Esophagus mucosa (tissue), 1 donor: ENCODE measurements around the gene C16orf90. TPM values are rescaled to one million over a fixed set of nuclear protein-coding genes. Genes with fewer than 3 reads are reported as not detected.
A peak's percentile ranks its signal among the peaks of the same experiment; 100 is the strongest.
"Not testable (repeated sequence)": the region's sequence is repeated elsewhere in the genome, so short reads cannot be mapped to it uniquely, and the experiment has no call there.

ENCODE experiments used
- ATAC-seq: fragments of 200-7000 bp; cut with Tn5 transposase; one replicate; pipeline ENCODE4 v1.9.1; 2020
- total RNA-seq: library from RNA; stranded (reverse); gene quantifications from one replicate; pipeline ENCODE4 v1.2.4, GENCODE V29; 2023
- donor health status: DM: yes; HTN: yes; CAD: no.

The C16orf90 gene
- total RNA-seq, 1 donor from 2014 or later = not detected

DNA sequence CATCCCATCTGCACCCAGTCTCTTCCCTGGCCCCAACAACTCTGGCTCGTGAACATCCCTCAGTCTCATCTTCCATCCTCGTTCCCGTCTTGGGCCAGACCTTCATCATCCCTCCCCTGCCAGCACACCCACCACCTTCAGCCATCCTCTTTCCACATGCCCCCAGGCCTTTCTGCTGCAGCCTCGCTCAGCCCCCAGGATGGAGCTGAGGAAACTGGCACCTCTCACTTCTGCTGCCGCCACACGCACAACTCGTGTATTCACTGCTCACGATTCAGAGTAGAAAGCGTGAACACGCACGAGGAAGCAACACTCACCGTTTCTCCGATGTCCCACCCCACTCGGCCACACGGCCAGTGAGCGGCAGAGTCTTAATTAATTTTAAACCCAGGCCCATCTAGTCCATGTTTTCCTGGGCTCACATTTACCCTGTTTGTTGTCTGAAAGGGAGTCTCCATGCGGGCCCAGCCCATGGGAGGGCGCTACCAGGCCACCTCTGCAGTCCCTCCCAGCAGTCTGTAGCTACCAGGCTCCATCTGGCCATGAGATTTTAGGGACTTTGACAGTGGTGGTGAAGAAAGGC is 12.5 kb downstream of the C16orf90 start:
- no peak for ATAC-seq

DNA sequence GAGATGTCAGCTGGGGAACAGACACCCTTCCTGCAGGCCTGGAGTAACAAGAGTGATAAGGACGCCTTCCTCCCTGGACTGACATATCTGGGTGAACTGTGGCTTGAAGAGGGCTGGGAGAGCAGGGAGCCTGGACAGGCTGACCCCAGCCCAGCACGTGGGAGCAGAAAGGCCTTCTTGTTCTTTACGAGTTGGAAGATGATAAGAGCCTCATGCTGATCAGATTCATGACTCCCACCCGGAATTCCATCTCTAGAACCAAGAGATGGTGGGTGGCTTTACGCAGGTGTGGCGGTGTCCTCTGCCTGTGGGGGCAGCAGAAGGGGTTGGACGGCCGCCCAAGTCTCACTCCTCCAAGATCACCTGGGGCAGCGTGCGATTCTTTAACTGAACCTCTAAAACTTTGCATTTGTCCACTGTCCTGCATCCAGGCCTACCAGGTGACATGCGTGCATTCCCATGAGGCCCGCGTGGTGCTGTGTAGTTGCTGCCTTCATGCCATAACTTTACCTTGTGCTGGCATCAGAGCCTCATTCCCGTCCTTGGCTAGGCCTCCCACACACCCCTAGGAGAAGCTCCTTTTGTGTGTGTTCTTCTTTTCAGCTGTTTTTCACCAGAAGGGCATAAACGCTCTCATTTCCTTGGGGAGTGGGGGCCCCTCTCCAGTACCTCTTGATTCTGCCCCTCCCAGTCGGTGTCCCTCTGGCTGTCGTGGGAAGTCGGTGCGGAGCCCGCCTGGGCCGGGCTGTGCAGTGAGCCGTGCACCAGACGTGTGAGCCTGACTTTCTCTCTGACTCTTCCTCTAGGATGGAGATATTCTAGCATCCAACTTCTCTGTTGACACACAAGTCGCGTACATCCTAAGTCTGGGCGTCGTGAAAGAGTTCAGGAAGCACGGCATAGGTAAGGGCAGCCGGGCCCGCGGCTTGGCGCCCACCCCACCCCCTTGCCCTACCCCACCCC is 13.3 kb downstream of the C16orf90 start:
- ATAC-seq = no peak

DNA sequence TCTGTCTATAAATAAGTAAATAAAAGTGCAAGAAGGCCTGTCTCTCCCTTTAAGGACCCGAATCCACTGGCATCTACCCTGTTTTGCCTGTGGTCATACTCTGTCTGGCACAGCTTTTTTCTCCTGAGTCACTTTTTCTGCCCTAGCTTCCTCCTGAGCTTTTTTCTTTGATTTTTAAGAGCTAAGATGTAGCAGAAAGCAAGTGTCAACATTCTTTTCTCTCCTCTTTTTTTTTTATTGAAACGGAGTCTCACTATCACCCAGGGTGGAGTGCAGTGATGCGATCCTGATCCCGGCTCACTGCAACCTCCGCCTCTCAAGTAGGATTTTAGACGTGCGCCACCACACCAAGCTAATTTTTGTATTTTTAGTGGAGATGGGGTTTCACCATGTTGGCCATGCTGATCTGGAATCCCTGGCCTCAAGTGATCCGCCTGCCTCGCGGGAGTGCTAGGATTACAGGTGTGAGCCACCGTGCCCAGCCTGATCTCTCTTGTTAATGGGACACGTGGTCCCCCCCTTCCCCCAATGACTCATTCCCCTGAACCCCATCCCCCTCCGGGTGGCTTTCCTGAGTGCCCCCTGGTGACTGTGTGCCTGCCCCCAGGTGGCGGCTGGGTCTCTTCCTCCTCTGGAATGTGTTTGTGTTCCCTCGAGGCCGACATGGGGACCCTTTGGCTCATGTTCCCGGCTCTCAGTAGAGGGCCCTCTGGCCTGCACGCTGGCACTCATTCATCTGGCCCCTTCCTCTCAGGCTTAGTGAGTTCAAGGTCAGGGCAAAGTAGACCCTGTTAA is 14.2 kb downstream of the C16orf90 start:
- no peak for ATAC-seq

DNA sequence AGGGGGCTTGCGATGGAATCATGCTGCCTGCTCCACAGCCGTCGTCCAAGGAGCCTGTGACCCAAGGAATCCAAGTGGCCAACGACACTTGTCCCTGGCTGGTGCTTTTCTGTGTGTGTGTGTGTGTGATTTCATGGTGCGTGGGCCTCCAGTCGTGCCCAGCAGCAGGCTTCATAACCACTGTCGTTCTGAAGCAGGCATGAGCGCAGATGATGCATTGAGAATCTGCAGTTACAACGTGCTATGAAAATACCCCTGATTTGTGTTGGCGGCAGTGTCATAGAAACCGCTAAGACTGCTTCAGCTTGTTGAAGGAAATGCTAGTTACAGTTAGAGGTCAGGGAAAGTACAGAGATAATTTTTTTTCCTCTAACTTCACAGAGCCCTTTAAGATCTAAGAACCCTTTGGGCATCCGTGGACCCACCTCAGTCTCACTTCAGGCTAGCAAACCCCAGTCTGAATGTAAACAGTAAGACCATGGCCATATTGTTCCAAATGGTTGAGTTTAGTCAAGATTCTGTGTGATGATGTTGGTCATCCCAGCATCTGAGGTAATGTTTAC is 15.6 kb downstream of the C16orf90 start:
- ATAC-seq = no peak

DNA sequence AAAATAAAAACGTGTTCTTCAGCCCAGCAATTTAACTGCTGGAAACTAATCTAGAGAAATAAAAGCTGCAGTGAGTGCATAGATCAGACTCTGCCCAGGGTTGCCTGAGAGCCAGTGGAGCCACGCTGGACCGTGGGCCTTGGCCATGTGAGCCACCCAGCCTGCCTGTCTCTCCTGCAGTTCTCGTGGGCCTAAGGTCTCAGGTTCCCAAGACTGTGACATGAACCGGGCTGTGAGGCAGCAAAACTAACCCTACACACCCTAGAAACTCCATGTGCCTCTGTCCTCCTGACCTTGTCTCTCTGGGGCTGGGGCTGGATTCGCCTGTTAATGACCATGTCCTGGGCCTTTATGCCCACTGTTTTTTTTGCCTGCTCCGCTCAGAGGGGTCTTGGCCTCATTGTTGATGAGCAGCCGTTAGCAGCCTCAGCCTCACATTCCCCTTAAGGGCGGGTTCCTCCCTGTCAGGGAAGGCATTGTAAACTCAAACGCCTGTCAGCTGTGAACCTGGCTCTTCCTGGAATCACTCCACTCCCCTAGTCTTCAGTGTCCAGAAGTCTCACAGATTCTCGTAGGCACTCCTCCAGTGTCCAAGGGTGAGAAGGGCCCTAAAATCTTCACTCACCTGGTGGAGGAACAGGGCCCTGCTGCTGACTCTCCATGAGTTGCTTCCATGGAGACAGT is 16.9 kb downstream of the C16orf90 start:
- ATAC-seq = no peak

DNA sequence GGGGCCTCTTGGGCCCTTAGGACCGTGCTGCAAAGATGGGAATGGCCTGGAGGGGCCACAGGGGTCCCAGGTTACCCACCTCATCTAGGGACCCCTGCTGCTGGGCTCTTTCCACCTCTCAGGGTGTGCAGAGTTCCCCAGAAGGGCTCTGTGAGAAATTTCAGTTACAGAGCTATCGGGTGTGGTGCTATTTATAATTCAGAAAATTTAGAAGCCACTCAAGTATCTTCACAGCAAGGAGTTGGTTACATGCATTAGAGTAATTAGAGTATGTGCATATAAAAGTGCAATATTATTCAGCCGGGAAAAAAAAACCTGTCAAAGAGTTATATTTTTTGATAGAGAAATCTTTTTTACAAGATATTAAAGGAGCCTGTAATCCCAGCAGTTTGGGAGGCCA is 18.9 kb downstream of the C16orf90 start:
- ATAC-seq = no peak

DNA sequence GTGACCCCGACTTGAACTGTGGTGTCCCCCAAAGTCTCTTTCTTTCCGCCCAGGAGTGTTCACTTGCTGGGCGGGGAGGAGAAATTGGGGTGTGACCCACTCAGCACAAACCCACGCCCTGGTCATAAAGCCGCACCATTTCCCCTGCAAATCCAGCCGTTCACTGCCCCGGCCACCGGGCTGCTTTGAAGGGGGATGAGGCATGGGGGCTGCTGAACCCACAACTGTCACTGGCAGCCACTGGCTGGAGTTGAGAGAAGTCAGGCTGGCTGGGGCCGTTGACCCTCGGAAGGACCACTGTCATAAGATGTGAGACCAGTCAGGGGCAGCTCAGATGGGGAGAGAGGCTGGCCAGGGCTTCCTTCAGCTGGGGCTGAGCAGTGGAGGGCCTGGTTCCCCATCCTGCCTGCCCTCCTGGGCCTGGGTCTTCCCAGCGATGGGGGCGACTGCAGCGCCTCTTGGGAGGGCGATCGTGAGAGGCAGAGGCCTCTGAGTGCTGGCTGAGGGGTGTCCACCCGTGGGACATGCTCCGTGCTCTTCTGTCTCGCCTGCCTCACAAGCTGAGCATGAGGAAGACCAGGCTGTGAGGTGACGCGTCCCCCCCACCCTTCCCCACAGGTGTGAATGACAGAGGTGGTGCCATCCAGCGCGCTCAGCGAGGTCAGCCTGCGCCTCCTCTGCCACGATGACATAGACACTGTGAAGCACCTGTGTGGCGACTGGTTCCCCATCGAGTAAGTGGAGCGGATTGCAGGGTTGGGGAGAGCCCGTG is 19.5 kb downstream of the C16orf90 start:
- no peak for ATAC-seq

DNA sequence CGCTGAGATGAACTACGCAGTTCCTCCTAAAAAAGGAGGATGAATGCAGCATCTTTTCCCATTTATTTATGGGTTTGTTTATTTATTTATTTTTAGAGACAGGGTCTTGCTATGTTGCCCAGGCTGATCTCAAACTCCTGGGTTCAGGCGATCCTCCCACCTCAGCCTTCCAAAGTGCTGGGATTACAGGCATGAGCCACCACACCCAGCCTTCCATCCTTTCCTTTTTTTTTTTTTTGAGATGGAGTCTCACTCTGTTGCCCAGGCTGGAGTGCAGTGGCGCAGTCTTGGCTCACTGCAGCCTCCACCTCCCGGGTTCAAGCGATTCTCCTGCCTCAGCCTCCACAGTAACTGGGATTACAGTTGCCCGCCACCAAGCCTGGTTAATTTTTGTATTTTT is 20.4 kb downstream of the C16orf90 start:
- not testable (repeated sequence) for ATAC-seq

DNA sequence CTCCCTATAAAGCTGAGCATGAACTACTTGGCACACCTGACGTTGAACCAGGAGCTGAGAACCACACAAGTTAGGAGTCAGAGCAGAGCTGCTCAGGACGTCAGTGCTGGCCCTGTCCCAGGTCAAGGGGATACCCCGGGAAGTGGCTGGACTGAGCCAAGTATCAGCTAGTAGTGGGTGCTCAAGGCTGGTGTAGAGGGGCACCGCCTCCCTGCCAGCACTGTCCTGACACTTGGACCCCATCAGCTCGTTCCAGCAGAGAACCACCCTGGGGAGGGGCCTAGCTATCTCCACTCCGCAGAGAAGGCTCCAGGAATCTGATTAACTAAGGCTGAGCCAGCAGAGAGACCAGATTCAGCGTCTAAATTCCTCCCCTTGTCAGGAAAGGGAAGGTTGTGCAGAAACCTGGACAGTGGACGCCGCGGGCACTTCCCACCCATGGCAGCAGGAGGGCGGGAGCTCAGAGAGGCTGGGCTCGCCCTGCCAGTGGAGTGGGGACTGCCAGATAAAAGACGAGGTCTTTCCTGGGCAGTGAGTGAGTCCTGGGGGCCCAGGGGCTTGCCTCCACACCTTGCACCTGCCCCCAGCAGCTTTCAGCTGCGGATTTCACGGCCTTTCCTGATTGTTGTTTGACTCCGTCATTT is 21.0 kb downstream of the C16orf90 start:
- peak; percentile 38 for ATAC-seq

DNA sequence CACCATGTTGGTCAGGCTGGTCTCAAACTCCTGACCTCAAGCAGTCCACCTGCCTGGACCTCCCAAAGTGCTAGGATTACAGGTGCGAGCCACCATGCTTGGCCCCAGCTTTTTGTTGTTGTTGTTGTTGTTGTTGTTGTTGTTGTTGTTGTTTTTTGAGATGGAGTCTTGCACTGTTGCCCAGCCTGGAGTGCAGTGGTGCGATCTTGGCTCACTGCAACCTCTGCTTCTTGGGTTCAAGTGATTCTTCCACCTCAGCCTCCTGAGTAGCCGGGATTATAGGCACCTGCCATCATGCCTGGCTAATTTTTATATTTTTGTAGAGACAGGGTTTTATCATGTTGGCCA is 21.7 kb downstream of the C16orf90 start:
- not testable (repeated sequence) for ATAC-seq

DNA sequence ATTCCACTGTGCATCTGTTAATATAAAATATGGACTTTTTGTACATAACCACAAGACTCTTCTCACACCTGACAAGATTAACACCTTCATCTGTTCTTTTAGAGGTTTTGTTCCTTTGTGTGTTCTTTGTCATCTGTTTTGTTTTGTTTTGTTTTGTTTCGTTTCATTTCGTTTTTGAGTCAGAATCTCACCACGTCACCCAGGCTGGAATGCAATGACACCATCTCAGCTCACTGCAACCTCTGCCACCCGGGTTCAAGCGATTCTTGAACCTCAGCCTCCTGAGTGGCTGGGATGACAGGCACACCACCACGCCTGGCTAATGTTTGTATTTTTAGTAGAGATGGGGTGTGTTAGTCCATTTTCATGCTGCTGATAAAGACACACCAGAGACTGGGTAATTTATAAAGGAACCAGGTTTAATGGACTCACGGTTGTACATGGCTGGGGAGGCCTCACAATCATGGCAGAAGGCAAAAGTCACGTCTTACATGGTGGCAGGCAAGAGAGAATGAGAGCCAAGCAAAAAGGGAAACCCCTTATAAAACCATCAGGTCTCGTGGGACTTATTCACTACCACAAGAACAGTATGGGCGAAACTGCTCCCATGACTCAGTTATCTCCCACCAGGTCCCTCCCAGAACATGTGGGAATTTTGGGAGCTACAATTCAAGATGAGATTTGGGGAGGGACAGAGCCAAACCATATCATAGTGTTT is 22.3 kb downstream of the C16orf90 start:
- no peak for ATAC-seq

DNA sequence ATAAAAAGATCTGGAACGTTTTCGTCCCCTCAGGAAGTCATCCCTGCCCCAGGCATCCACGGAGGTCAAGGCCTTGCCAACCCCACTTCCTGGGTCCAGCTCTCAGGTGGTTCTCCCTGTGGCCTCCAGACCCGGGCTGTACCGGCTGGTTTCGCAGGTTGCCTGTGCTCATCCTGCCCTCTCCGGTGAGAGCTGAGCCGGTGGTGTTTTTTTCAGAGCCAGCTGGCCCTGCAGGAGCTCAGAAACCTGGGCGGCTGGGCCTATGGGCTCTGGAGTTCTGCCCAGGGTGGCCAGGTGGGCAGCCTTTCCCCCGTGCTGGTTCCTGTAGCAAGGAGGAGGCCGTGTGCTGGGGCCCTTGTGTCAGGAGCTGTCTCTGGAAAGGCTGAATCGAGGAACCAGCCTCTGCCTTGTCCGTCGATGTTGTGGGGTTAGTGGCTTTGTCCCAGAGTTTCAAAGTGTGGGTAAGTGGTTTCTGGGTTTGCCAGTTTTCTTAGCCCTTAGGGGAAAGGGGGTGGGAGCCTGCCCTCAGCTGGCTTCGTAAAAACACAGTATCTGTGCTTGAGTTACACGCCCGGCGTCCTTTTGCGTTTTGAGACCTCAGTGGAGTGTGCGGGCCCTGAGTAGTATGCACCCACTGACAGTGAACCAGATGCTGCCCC is 23.6 kb downstream of the C16orf90 start:
- no peak for ATAC-seq

DNA sequence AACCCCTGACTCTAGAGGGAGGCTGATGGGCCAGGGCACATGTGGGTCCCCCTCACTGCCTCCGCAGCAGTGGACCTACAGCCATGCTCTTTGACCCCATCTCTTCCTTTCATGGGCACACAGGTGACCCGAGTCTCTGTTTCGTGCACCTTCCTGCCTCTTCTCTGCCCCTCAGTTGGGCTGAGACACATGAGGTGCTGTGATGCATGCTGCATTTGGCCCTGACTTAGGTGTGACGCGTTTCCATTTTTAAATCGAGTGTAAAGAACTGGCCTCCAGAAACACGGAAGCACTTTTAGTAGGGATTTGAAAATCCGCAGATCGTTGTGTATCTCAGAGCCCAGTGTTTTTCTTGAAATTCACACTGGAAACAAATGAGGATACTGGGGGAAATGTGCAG is 24.6 kb downstream of the C16orf90 start:
- no peak for ATAC-seq

DNA sequence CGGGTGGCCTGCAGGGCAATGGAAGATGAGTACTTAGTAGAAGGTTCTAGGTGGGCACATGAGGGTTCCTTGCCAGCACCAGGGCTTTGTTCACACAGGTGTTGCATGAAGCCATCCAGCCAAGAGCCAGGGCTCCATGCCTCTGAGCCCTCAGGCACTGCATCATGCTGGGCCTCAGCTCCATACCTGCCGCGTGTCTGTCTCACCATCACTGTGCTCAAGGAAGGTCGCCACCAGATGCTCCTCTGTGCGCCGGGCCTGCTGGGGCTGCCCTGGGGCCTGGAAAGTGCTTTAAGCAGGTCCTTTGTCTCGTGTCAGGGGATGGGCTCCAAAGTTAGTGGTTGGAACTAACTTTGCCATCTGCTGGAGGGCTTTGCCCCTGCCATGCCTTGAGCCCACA is 25.6 kb downstream of the C16orf90 start:
- no peak for ATAC-seq

DNA sequence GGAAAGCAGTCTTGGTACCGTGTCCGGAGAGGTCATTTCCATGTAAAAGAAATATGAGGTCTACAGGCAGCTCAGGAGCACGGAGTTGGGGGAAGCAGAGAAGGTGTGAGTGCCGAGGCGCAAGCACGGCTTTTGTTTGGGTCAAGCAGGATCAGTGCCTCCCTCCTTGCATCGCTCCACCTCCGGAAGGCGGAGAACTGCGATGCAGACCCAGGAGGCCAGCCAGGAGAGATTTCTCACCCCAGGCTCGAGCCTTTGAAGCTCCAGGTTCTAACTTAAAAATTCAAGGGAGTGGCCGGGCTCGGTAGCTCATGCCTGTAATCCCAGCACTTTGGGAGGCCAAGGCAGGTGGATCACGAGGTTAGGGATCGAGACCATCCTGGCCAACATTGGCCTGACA is 26.8 kb downstream of the C16orf90 start:
- ATAC-seq = no peak

DNA sequence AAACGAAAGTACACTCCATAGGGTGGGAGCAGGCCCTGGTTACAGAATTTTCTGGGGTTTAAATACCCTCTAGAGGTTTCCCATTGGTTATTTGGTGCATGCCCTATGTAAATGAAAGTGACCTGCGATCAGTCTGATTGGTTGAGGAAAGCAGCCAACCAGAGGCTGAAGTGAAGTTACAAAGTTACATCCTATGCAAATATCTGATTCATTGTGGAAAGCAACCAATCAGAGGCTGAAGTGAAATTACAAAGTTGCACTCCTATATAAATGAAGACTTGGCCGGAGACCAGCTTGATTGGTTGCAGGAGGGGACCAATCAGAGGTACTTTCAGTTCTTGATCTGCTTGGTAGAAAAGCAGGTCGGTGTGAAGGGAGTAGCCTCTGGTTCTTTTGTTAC is 27.4 kb downstream of the C16orf90 start:
- ATAC-seq = no peak

DNA sequence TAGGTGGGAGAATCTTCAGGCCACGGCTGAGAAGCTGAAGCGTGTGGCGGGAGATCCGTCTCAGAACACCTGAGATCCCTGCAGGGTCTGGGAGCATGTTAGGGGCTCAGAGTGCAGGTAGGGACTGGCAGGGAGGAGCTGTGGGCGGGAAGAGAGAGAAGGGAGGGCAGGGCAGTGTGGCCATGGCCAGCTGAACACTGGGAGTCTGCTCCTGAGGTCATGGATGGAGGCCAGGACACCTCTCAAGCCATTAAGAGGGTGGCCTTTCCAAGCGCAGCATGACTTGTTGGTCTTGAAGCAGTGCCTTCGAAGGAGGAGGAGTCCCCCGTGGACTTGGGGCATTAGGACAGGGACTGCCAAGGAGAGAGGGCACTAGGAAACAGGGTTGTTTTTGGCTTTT is 28.1 kb downstream of the C16orf90 start:
- ATAC-seq = no peak

DNA sequence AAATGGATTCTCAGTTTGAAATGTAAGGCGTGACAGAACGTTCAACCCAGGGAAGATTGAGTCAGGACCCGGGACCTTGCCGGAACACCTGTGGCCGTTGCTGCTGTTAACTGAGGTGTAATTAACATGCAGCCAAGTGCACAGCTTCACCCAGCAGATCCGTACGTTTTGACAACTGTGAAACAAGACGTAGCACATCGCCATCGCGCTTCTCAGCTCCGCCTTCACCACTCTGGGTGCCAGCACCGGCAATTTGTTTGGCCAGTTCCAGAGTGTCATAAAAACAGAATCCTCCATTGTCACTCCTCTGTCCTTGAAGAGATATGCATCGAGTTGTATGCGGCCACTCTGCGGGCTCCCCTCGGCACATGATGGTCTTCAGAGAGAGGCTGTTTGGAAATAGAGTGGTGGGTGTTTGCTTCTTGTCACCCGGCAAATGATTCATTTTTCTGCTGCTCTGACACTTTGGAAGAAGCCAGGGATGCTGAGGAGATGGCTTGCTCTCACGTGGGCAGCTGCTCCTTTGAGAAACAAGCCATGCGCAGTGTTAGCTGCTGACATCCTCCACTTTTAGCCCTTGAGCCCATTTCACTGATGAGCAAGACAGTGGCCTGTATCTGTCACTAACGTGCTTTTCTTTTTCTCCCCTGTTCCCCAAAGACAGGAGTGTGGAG is 29.2 kb downstream of the C16orf90 start:
- no peak for ATAC-seq

DNA sequence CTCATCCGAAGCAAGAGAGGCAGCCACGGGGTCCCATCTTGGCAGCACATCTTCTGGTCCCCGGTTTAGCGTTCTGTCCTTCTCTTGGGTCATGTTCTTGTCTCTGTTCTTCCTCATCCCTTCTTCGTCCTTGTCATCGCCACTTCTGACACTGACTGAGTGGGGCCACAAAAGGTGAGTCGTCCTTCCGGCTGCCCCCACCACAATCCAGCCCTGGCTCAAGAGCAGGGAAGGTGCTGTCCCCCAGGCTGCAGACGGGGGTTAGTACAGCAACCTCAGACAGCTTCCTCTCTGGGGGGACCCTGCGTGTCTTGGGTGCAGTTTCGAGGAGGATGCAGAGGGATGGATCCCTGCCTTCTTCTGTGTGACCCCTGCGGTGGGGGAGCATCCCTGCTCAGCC is 30.0 kb downstream of the C16orf90 start:
- ATAC-seq = no peak
